GM12865 (cell line): ENCODE data around the gene FAM227A.
"Not testable (repeated sequence)": the region's sequence is repeated elsewhere in the genome, so short reads cannot be mapped to it uniquely, and the experiment has no call there.

Experiments
- DNase-seq: peaks from one replicate; pipeline ENCODE4 v3.0.0; 2010; ENCODE audit warnings: low read depth
- H3K4me3 ChIP-seq: 2 replicates; pipeline ENCODE4 v1.5.1; 2011; ENCODE audit warnings: mild to moderate bottlenecking, low read depth, low read length, control low read depth
- CTCF ChIP-seq: IDR thresholded peaks from 2 replicates; pipeline ENCODE4 v1.5.1; 2011; ENCODE audit warnings: low read length, control low read depth, low read depth, inconsistent platforms; ENCODE audit not compliant: insufficient read depth; ENCODE audit errors: missing control alignments

FAM227A gene

GRCh38 chr22:38623351-38623750 is 32.8 kb downstream of the FAM227A start:
- TF ChIP-seq CTCF: no peak
- DNase-seq: no peak
- no peak overlapping the region for H3K4me3 ChIP-seq

- H3K4me3 ChIP-seq: no peak overlapping the region
- DNase-seq: no peak
- no peak for TF ChIP-seq CTCF
These were observed 37.5 kb downstream of the FAM227A start for GRCh38 chr22:38618682-38619081.

GRCh38 chr22:38618258-38618657 is 37.9 kb downstream of the FAM227A start:
- no peak for TF ChIP-seq CTCF
- H3K4me3 ChIP-seq: no peak overlapping the region
- no peak for DNase-seq

GRCh38 chr22:38615064-38615405 is 41.2 kb downstream of the FAM227A start:
- DNase-seq: not testable (repeated sequence)

GRCh38 chr22:38614332-38615063 is 41.7 kb downstream of the FAM227A start:
- DNase-seq: no peak
- TF ChIP-seq CTCF: no peak
- no peak overlapping the region for H3K4me3 ChIP-seq

More at GRCh38 chr22:38615064-38615405, 41.2 kb downstream of the FAM227A start:
- not testable (repeated sequence) for H3K4me3 ChIP-seq

- no peak overlapping the region for H3K4me3 ChIP-seq
- DNase-seq: peak; percentile 23
- TF ChIP-seq CTCF: no peak
These were observed 42.6 kb downstream of the FAM227A start for GRCh38 chr22:38613588-38613987.

- TF ChIP-seq CTCF: no peak
- DNase-seq: no peak
- no peak overlapping the region for H3K4me3 ChIP-seq
These were observed 43.8 kb downstream of the FAM227A start for GRCh38 chr22:38612217-38613006.
